NCI-H1417 treated with DMSO at 0.1 percent for 48 hours (cell line): ENCODE data around the gene ANKFN1.

ENCODE experiments used
- DNase-seq: peaks from one replicate; lab custom pipeline; 2025; lab: John Stamatoyannopoulos, UW

The ANKFN1 gene

DNA sequence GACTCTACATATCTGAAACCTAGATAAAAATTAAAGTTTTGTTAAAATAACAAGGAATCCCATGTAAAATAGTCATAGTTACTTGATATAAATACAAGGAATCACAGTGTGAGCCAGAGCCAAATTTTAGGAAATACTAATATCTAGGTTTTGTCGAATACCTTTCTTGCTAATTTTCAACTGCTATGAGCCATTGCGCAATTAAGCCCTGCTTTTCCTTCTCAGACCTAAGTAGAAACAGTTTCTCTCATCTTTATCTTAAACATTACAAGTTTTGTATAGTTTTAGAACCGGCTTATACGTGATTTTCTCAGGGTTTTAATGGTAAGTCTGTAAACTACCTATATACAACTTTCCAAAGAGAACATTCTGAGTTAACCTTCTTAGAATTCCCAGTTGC is 282.9 kb downstream of the ANKFN1 start:
- DNase-seq, result no peak

DNA sequence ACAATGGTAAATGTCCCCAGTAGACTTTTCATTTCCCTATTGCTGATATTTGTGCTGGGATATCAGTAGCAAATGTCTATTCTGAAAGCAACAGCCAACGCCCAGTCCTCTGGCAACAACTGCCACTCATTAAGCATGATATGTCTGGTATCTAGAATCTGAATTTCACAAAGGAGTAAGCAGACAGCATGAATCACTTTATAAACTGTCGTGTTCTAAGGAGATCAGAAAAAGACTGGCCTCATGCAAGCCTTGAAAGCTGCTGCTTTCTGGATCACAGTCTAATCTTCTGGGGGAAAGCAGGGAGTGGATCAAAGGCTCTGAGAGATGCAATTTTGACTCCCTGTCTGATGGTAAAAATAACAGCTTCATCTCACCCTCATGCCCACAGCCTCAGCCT is 287.1 kb downstream of the ANKFN1 start:
- DNase-seq, result no peak

DNA sequence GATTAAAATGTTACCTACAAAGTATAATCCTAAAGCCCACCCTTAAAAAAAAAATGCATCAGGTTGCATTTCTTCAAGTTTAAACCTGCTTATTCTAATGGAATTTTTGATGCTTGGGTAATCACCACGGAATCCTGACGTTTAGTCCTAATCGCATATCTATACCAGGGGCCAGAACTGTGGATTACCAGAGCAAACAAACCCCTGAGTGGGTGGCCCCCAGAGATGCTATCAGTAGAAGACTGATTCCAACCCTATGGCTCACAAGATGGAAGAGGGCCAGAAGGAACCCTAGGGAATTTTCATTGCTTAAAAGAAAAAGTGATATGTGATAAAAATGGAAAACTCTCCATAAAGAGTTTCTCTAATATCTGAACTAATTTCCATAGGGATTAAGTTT is 288.0 kb downstream of the ANKFN1 start:
- DNase-seq, result no peak

DNA sequence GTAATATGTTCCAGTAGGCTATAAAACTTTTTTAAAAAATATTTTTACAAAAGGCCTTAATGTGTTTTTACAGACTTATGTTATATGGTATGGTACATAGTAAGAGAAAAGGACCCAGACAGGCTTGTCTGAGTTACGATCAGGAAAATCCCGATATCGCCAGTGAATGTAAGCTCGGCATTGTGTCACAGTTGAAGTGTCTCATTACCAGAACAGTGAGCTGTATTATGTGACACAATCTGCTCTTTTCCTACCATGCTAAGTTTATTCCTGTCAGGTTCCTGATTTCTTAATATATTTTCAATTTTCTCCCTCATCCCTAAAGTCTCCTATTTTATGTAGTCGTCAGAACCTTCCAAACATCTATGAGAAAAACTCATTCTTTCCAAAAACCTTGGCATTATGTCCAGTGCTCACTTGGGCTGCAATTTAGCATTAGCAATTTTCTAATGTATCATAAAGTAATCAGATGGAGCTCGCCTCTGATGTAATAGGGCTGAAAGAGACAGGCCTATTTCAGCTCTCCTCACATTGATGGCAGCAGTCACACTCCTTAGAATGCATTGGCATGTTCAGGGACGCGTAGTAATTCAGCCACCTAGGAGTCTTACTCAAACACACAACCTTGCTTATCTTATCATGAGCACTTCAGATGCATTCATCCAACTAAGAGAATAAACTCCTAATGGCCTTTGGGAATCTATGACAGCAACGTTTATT is 292.6 kb downstream of the ANKFN1 start:
- no peak for DNase-seq

DNA sequence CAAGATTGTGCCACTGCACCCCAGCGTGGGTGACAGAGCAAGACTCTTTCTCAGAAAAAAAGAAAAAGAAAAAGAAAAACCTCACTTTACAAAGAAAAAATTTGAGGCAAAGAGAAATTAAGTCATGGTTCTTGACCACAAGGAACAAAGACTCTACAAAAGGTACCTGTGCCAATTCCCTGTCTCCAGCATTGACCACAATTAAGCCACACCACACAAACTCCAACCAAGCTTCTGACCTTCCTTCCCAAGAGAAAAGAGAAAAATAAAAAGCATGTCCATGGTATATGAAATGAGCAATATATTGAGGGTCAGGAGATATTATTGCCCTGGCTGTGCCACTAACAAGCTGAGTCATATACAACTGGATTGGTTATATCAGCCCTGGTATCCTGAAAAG is 293.9 kb downstream of the ANKFN1 start:
- DNase-seq, result no peak

DNA sequence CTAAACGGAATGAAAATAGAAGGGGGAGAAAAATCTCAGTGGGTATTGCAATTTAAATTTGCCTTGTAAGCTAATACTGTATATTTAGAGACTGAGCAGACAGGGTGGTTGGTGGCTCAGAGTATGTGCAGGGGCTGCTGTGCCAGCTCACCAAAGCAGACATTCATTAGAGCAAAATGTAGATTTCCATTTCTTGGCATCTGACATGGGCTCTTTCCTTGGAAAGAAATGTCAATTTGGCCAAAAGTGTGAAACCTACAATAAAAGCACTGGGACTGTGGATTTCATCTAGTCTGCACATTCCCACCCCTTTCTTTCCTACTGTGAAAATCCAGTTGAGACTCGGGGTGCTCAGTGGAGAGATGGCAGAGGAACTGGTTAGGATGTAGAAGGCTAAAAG is 295.1 kb downstream of the ANKFN1 start:
- DNase-seq, result no peak

DNA sequence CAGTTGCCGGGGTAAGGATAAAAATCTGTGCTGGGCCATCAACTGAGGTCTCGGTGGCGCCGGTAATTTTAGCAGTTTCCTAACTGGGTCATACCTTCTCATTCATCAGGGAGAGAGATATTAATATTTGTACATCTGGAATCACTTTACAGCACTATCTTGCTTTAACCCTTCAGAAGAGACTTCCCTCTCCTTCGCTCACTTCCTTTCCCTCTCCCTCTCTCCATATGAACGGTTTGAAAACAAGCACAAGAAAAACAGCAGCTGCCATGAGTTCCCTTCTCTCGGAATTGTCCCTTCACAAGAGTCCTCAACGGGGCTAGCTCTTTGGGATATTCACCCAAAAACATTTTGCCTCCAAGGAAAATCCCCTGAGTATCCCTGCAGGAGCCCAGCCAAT is 295.9 kb downstream of the ANKFN1 start:
- DNase-seq, result no peak

DNA sequence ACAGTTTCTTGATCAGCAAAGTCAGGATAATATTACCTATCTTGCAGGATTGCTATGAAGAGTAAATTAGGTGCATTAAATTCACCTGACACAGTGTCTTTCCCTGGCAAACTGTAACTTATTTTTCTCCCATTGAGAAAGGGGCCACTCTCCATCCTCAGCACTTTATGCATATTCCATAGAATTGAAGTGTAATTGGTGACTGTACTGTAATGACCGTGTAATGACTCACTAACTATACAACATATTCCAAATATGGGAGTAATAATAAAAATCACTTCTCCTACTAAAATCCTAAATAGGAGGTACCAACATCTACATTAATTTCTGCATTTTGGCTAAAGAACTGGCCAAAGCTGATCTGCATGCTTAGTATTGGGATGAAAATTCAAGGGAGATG is 298.4 kb downstream of the ANKFN1 start:
- no peak for DNase-seq

DNA sequence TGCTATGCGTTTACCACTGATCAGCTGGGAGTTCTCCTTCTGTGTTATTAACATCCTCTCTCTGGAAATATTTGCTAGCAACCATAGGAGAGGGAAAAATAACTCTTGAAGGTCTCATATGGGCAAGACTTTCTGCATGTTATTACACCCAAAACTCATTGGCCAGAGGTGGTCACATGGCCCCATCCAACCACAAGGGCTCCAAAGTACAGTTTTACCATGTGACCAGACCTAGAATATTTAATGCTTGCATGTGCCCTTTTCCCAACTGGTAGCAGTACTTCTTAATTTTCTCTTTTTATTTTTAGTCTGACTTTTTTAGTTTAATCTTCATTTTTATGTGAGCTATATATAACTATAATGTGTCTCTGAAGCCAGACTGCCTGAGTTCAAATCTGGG is 299.2 kb downstream of the ANKFN1 start:
- no peak for DNase-seq

DNA sequence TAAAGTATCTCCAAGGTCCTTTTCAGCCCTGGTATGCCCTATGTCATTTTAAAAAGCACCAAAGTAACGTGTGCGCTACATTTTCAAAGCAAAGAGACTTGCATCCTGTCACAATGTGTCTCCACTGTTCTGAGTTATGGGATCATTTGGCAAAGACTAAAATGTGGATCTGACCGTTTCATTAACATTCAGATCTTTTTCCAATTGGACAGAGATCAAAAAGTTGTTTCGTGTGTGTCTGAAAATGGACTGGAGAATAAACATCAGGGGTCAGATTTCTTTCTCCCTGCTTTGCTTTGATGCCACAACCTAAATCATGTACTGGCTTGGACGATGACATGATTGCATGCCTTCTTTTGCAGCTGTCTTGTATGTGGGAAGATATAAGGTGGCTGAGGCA is 304.2 kb downstream of the ANKFN1 start:
- no peak for DNase-seq

DNA sequence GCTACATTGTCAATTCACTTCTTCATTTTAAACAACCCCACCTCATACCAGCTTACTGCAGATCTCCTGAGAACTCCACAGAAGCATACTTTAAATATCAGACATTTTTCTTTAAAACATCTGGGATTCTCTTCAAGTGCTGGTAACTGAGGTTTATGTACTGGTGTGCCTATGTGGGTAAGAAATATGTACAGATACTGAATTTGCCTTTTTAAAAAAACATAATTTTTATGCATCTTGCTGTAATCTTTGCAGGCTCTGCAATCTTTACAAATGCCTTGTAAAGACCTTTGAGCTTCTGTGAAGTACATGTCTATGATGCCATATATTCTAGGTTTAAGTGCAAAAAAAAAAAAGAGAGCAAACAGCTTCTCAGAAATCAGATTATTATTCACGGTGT is 312.6 kb downstream of the ANKFN1 start:
- no peak for DNase-seq

DNA sequence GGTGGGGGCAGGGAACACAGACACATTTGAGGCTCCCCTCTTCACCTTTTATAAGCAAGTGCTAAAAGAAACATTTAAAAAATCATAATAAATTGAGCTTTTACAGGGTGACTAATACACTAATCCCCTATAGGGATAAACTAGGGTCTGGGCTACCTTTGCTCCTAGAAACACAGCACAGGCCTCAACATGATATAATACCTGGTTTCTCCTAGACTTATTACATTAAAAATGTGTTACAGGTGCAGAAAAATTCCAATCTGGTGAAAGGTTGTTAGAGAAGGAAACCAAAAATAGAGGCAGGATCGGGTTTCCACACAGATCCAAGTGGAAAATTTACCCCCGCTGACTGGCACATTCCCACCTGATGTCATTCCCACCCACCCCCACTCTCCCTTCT is 315.6 kb downstream of the ANKFN1 start:
- DNase-seq, result no peak

DNA sequence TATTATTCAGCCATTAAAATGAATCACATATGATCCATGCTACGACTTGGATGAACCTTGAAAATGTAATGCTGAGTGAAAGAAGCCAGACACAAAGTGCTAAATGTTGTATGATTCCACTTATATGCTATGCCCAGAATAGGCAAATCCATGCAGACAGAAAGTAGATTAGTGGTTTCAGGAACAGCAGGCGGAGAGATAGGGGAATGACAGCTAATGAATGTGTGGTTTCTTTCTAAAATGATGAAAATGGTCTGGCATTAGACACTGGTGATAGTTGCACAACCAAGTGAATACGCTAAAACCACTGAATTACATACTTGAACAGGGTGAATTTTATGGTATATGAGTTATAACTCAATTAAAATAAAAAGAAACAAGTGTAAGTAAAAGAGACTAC is 318.4 kb downstream of the ANKFN1 start:
- no peak for DNase-seq

DNA sequence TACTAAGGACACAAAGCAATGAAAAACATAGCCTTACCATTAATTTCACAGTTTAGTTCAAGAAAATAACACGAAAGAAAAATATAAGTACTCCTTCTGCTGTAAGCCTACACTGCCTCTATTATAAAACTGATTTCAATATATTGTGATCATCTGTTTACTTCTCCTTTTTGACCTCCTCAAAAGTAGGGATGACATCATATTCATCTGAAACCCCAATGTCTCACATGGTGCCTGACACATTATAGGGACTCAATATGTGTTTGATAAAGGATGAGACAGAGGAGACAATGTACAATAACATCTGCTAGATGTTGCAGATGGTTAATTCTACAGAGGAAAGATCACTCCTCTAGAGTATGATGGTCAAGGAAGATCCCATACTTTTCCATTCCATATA is 321.8 kb downstream of the ANKFN1 start:
- no peak for DNase-seq

DNA sequence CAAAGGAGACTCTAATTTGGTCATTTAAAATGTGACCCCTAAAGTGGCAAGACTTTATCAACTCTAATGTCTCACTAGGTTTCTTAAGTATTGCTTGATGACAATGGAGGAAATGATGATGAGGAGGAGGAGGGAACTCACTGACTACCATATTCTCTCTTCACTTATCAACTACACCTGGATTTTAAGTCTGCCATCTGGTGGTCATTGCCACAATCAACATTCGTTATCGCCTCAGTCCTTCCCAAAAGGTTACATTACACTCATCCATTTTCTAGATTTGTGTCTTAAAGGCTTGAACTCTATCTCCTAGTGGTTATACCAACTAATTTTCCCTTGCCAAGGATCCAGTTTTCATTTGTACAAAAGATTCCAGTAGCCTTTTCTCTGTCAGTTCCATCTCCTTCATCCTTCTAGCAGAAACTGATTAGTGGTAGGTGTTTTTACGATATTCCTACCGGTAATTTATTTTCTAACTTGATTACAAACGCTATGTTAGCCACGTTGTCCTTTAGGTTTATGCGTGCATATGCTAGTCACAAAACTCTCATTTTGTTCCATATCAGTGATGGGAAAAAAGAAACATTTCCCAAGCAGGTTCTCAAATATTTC is 325.7 kb downstream of the ANKFN1 start:
- DNase-seq, result no peak

DNA sequence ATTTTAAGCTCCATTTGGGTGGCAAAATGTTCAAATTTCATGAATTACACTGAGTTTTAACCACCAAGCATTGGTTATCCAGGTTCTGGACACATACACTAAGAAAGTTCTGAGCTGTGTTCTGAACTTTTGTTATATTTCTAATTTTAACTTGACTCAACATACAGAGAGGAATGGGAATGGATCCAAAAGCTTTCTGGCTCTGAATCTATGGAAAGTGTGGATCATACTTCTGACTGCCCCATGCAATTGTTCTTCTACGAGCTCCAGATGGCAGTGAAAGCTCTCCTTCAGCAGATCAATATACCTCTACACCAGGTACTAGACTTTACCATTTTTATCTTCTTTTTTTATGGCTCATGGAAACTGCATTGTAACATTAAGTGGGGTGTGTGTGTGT is 327.2 kb downstream of the ANKFN1 start:
- no peak for DNase-seq

DNA sequence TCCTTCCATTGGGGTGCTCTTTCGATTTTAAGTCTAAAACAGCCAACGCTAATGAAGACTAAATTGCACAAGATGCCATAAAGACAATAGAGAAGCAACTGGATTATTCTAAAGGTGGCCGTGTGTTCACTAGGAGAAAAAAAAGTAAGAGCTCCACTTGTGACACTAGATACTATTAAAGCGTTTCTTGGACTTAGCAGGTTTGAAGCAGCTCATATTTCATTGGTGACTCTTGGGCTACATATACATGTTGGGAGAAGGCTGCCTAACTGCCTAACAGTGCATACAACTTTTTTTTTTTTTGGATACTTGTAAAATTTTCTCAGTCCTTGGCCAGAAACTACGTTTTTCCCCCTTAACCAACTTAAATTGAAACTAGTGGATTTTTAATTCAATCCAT is 328.4 kb downstream of the ANKFN1 start:
- DNase-seq, result no peak

DNA sequence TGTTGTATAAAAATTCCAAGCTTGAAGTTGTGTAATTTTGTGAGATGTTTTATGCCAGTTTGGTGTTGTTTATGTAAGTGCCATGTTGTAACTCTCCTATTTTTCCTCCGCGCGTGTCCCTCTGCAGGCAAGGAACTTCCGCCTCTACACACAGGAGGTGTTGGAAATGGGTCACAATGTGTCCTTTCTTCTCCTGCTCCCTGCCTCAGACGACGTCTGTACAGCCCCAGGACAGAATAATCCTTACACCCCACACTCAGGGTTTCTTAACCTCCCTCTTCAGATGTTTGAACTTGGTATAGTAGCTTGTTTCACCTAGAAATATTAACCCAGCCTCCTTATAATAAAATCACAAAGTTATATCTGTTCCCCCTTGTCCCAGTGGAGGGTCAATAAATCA is 329.0 kb downstream of the ANKFN1 start:
- no peak for DNase-seq

DNA sequence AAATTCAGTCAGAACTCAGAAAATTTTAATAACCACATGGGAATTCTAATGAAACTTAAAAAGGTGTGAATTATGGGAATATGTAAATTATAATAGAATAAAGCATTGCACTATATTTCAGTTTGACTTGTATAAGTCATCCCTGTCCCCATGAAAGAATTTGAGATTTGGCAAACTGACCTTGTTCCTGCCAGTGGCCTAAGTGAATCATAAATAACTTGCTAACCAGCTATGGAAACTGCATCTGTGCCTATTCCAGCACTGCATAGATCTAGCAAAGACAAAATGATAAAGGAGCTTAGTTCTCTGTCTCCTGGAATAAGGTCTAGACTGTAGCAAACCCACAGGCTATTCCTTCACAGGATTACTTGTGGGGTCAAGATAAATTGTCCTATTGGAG is 333.5 kb downstream of the ANKFN1 start:
- no peak for DNase-seq

DNA sequence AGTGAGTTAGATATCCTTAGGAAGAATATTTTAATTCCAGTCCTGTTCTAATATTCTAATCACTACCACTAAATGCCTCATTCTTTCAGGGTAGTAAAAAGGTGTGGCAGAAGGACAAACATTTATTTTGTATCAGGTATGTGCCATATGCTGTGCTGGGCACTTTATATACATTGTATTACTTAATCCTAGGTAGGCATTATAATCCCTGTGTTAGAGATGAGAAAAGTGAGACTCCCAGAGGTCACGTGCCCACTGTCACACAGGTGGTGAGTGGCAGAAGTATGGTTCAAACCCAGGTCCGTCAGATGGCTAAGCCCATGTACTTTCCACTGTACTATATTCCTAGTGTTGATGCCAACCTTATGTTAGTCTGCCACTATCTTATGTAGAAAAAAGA is 335.5 kb downstream of the ANKFN1 start:
- no peak for DNase-seq

DNA sequence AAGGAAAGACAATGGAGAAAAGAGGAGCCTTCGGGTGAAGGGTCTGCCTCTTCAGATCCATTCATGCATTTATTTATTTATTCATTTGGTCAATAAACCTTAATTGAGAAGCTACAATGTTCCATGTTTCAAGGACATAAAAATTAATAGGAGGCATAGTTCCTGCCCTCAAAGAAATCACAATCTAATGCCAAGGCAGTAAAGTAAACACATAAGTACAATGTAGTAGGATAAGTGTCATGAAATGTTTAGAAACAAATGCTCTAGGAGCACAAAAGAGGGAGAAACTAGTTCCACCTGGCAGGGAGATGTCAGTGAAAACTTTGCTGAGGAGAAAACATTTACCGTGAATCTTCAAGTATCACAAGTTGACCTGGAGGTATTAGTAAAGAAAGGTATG is 336.7 kb downstream of the ANKFN1 start:
- no peak for DNase-seq

DNA sequence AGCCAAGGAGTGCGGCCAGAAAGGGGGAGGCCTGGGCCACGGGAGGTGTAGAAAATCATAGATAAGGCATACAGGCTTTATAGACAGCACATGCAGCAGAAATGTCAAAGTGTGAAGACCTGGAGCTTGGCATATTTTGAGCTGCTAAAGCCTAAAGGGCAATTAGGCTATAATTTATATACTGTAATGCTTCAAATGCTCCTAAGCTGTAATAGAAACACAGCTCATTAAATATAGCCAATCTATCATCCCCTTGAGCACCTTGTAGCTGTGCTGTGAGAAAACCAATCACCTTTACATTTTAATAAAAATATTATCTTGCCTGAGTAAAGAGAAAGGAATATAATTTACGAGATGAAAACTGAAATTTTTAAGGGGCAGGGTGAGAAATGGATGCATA is 342.3 kb downstream of the ANKFN1 start:
- no peak for DNase-seq

DNA sequence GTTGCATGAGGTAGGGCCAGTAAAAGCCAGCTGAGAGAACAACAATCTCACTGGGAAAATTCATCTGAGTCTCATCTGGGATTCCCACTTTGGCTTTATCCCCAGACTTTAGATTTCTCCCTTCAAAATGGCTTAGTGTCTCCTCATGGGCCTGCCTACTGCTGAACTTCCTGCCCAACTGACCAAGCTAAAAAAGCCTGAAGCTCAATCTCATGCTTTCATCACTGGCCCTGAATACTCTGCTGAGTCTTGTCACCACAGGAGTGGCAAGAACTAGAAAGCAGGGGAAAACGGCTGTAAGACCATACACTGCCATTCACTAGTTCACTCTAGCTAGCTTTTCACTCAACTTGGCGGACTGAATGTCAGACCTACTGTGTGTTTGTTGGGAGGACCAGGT is 343.9 kb downstream of the ANKFN1 start:
- no peak for DNase-seq

DNA sequence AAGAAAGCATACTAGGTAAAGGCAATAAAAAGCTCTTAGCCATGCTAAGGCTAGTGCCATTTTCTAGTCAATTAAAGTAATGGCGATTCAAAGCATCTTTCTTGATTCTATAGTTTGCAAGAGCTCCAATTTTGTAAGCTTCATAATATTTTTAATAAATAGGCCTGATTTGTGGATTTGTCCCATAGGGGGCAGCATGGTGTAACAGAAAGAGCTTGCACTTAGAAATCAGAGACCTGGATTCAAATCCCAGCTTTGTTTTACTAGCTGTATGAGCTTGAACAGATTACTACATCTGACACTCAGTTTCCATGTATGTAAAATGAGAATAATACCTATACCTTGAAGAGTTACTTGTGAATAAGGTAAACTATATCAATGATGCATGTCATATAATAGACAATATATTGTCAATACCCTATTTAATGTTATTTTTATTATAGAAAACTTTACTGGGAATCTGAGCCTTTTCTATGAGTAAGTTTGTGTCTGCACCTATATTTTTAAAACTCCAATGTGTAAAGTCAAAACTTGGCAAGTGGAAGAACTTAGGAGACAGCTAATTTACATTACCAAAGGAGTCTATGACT is 346.6 kb downstream of the ANKFN1 start:
- DNase-seq, result no peak
